NCI-H2029 (cell line): ENCODE results near the gene RSL1D1.
"Not testable (repeated sequence)": the region's sequence is repeated elsewhere in the genome, so short reads cannot be mapped to it uniquely, and the experiment has no call there.

ENCODE experiments used
- DNase-seq: peaks from one replicate; lab custom pipeline; 2025; lab: John Stamatoyannopoulos, UW

Gene RSL1D1

GRCh38 chr16:11797166-11797956 is 54.0 kb downstream of the RSL1D1 start, which contains the start of gene ZC3H7A:
TSS of gene ZC3H7A (minus strand) at chr16:11797258. CDS start at chr16:11782354, 14,904 bp downstream.
- DNase-seq = peak; percentile 90

- DNase-seq = no peak
Observed at GRCh38 chr16:11796227-11797165, 54.8 kb downstream of the RSL1D1 start.

GRCh38 chr16:11795887-11796226 is 55.5 kb downstream of the RSL1D1 start:
- DNase-seq = no peak

- DNase-seq = no peak
Observed at GRCh38 chr16:11794996-11795886, 56.1 kb downstream of the RSL1D1 start.

- DNase-seq = no peak
Observed at GRCh38 chr16:11794447-11794846, 56.9 kb downstream of the RSL1D1 start.

GRCh38 chr16:11793840-11794239 is 57.5 kb downstream of the RSL1D1 start:
- DNase-seq = peak; percentile 53

GRCh38 chr16:11792410-11793241 is 58.7 kb downstream of the RSL1D1 start:
- DNase-seq = peak; percentile 99

- peak; percentile 44 for DNase-seq
Observed at GRCh38 chr16:11791144-11791828, 60.1 kb downstream of the RSL1D1 start.

- no peak for DNase-seq
Observed at GRCh38 chr16:11788914-11789313, 62.4 kb downstream of the RSL1D1 start.

- not testable (repeated sequence) for DNase-seq
Observed at GRCh38 chr16:11784980-11785599, 66.3 kb downstream of the RSL1D1 start.

GRCh38 chr16:11784381-11784780 is 67.0 kb downstream of the RSL1D1 start:
- DNase-seq = not testable (repeated sequence)

- DNase-seq = no peak
Observed at GRCh38 chr16:11784038-11784369, 67.3 kb downstream of the RSL1D1 start.
